ENCODE data around the gene BPIFB3. TPM values are rescaled to one million over a fixed set of nuclear protein-coding genes. Genes with fewer than 3 reads are reported as not detected.

BPIFB3 gene
- total and polyA plus RNA-seq, 9 donors = 0.15 TPM; not detected in 8

- no peaks in the 10 kb centered on the region for H3K36me3 ChIP-seq
- H3K27me3 ChIP-seq = no peaks in the 10 kb centered on the region
- no peaks in the 10 kb centered on the region for H3K9me3 ChIP-seq
- no peak overlapping the region for H3K27ac ChIP-seq
- DNase-seq = no peak
- TF ChIP-seq POLR2A (IDR thresholded peaks at IDR 0.05) (no peak), EP300 (IDR thresholded peaks at IDR 0.05) (no peak), CTCF (IDR thresholded peaks at IDR 0.05) (no peak)
- no peaks in the 10 kb centered on the region for H3K4me1 ChIP-seq (ENCODE audit: insufficient read depth)
- no peak overlapping the region for H3K4me3 ChIP-seq
- 83 to 89% (median 88%) methylated on average over 20 of the region's 20 CpGs for WGBS, 3 donors
- intact Hi-C loops (cut with DNase I) = no loop called here
These were observed 30.0 kb downstream of the BPIFB3 start for GRCh38 chr20:33083544-33084340.

- DNase-seq = no peak
- Histone ChIP-seq H3K27me3 (no peaks in the 10 kb centered on the region), H3K27ac (no peak overlapping the region), H3K4me1 (ENCODE audit: insufficient read depth) (no peaks in the 10 kb centered on the region), H3K9me3 (no peaks in the 10 kb centered on the region), H3K36me3 (no peaks in the 10 kb centered on the region), H3K4me3 (no peak overlapping the region)
- WGBS, 3 donors = 79 to 84% (median 79%) methylated on average over 12 to 15 of the region's 15 CpGs
- intact Hi-C loops (cut with DNase I) = no loop called here
- TF ChIP-seq EP300 (IDR thresholded peaks at IDR 0.05) (no peak), CTCF (IDR thresholded peaks at IDR 0.05) (no peak), POLR2A (IDR thresholded peaks at IDR 0.05) (no peak)
These were observed 31.0 kb downstream of the BPIFB3 start for GRCh38 chr20:33084722-33085121.

GRCh38 chr20:33086052-33086722 lies 32.5 kb downstream of the BPIFB3 start:
- no peak for DNase-seq
- H3K9me3 ChIP-seq = no peaks in the 10 kb centered on the region
- H3K4me3 ChIP-seq = no peak overlapping the region
- intact Hi-C loops (cut with DNase I) = no loop called here
- H3K27ac ChIP-seq = no peak overlapping the region
- no peaks in the 10 kb centered on the region for H3K4me1 ChIP-seq (ENCODE audit: insufficient read depth)
- H3K36me3 ChIP-seq = no peaks in the 10 kb centered on the region
- H3K27me3 ChIP-seq = no peaks in the 10 kb centered on the region
- 70 to 77% (median 70%) methylated on average over 14 of the region's 14 CpGs for WGBS, 3 donors
- TF ChIP-seq CTCF (IDR thresholded peaks at IDR 0.05) = no peak
- no peak for TF ChIP-seq EP300 (IDR thresholded peaks at IDR 0.05)
- TF ChIP-seq POLR2A (IDR thresholded peaks at IDR 0.05) = no peak

GRCh38 chr20:33091147-33091546 lies 37.4 kb downstream of the BPIFB3 start:
- TF ChIP-seq POLR2A (IDR thresholded peaks at IDR 0.05) = no peak
- TF ChIP-seq CTCF (IDR thresholded peaks at IDR 0.05) = no peak
- no peak for TF ChIP-seq EP300 (IDR thresholded peaks at IDR 0.05)
- DNase-seq = no peak
- Histone ChIP-seq H3K4me3 (no peak overlapping the region), H3K27me3 (no peaks in the 10 kb centered on the region), H3K9me3 (no peaks in the 10 kb centered on the region), H3K36me3 (no peaks in the 10 kb centered on the region), H3K4me1 (ENCODE audit: insufficient read depth) (no peaks in the 10 kb centered on the region), H3K27ac (no peak overlapping the region)
- intact Hi-C loops (cut with DNase I) = no loop called here
- WGBS, 3 donors = 49 to 63% (median 50%) methylated on average over 3 of the region's 3 CpGs
